ENCODE measurements around the gene MEF2B.

The MEF2B gene

GRCh38 chr19:19170053-19170872, at the start of gene MEF2B:
Gene MEF2B, minus strand, starts transcription at chr19:19170263. Its CDS starts 19,528 bp downstream, at chr19:19150735.
- TF ChIP-seq CTCF (IDR thresholded peaks at IDR 0.05), result no peak

GRCh38 chr19:19218911-19219310, 48.8 kb upstream of the MEF2B start:
- TF ChIP-seq CTCF (IDR thresholded peaks at IDR 0.05), result no peak

- TF ChIP-seq CTCF (IDR thresholded peaks at IDR 0.05), result 0 out of 2 replicates have a peak, but pooled peaks have one; percentile 16
Measured at GRCh38 chr19:19217099-19217498, 47.0 kb upstream of the MEF2B start.

GRCh38 chr19:19215792-19216191, 45.7 kb upstream of the MEF2B start:
- no peak for TF ChIP-seq CTCF (IDR thresholded peaks at IDR 0.05)

- TF ChIP-seq CTCF (IDR thresholded peaks at IDR 0.05), result no peak
Measured at GRCh38 chr19:19214892-19215291, 44.8 kb upstream of the MEF2B start.

- no peak for TF ChIP-seq CTCF (IDR thresholded peaks at IDR 0.05)
Measured at GRCh38 chr19:19214159-19214490, 44.1 kb upstream of the MEF2B start.

GRCh38 chr19:19213426-19214158, 43.5 kb upstream of the MEF2B start:
- no peak for TF ChIP-seq CTCF (IDR thresholded peaks at IDR 0.05)

Data from LNCAP (cell line).